ENCODE results near the gene PLCD3. TPM values are rescaled to one million over a fixed set of nuclear protein-coding genes. Genes with fewer than 3 reads are reported as not detected.

PLCD3 gene
- total and polyA plus RNA-seq, 2 of the 13 experiments (the other 11 are each of a cell fraction or from before 2014, with no cell fraction given) = 11.3 to 39.1 TPM

- TF ChIP-seq, protein P1, sequence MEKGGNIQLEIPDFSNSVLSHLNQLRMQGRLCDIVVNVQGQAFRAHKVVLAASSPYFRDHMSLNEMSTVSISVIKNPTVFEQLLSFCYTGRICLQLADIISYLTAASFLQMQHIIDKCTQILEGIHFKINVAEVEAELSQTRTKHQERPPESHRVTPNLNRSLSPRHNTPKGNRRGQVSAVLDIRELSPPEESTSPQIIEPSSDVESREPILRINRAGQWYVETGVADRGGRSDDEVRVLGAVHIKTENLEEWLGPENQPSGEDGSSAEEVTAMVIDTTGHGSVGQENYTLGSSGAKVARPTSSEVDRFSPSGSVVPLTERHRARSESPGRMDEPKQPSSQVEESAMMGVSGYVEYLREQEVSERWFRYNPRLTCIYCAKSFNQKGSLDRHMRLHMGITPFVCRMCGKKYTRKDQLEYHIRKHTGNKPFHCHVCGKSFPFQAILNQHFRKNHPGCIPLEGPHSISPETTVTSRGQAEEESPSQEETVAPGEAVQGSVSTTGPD (CRISPR knock-in tag; IDR thresholded peaks at IDR 0.05) = no peak
- TF ChIP-seq MTF2 (CRISPR knock-in tag; IDR thresholded peaks at IDR 0.05; ENCODE audit: borderline replicate concordance) (0 out of 2 replicates have a peak, but pooled peaks have one; percentile 32), ZNF512B (CRISPR knock-in tag; IDR thresholded peaks at IDR 0.05; ENCODE audit: borderline replicate concordance) (no peak), MAFK (conservative IDR thresholded peaks at IDR 0.05 in 1 of 2, IDR thresholded peaks at IDR 0.05 in 1 of 2; ENCODE audit: low read length in 2 of 2) (no peak), ZNF136 (CRISPR knock-in tag; IDR thresholded peaks at IDR 0.05; ENCODE audit: low read depth) (no peak), ZNF574 (CRISPR knock-in tag; IDR thresholded peaks at IDR 0.05) (no peak), SAFB2 (CRISPR knock-in tag; IDR thresholded peaks at IDR 0.05; ENCODE audit: borderline replicate concordance, low read depth) (no peak), THYN1 (CRISPR knock-in tag; IDR thresholded peaks at IDR 0.05; ENCODE audit: borderline replicate concordance, low read depth) (no peak), TAF15 (IDR thresholded peaks at IDR 0.05; ENCODE audit: low read depth, low read length, poor library complexity, severe bottlenecking) (no peak), ZNF569 (CRISPR knock-in tag; IDR thresholded peaks at IDR 0.05; ENCODE audit: borderline replicate concordance) (no peak), KDM5A (IDR thresholded peaks at IDR 0.05; ENCODE audit: borderline replicate concordance, low read length) (no peak), IRF2 (CRISPR knock-in tag; IDR thresholded peaks at IDR 0.05) (no peak)
- TF ChIP-seq, protein P2, sequence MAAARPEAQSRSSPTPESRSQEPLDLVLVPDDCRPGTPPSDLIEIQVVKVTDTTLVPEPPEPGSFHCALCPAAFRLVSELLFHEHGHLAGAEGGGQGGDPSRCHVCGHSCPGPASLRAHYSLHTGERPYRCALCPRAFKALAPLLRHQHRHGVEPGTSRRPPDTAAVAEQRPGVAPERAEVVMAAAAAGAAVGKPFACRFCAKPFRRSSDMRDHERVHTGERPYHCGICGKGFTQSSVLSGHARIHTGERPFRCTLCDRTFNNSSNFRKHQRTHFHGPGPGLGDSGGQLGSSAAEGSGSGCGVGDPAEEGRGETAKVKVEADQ (CRISPR knock-in tag; IDR thresholded peaks at IDR 0.05; ENCODE audit: borderline replicate concordance) = peak; percentile 50; the same call in 1 of the 2 replicates
- TF ChIP-seq, protein P3, sequence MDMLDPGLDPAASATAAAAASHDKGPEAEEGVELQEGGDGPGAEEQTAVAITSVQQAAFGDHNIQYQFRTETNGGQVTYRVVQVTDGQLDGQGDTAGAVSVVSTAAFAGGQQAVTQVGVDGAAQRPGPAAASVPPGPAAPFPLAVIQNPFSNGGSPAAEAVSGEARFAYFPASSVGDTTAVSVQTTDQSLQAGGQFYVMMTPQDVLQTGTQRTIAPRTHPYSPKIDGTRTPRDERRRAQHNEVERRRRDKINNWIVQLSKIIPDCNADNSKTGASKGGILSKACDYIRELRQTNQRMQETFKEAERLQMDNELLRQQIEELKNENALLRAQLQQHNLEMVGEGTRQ (IDR thresholded peaks at IDR 0.05; ENCODE audit: low read depth, low read length) = no peak
- TF ChIP-seq, protein P3 (CRISPR knock-in tag; IDR thresholded peaks at IDR 0.05; ENCODE audit: borderline replicate concordance) = no peak
Measured at GRCh38 chr17:45108595-45109521, 23.5 kb downstream of the PLCD3 start (continued).
